GM12878 (cell line): ENCODE measurements around the gene RPL18. TPM values are rescaled to one million over a fixed set of nuclear protein-coding genes. Genes with fewer than 3 reads are reported as not detected.

Source experiments
- ATF2 ChIP-seq: IDR thresholded peaks from 2 replicates; pipeline ENCODE4 v1.6.1; 2012; ENCODE audit warnings: low read length, inconsistent platforms
- BCL3 ChIP-seq: IDR thresholded peaks from 2 replicates; pipeline ENCODE4 v1.6.1; 2011; ENCODE audit warnings: borderline replicate concordance, low read depth, mild to moderate bottlenecking, moderate library complexity, low read length; ENCODE audit not compliant: insufficient read depth, poor library complexity, severe bottlenecking
- CEBPB ChIP-seq, 2 experiments: fragments of 150-350 bp in 1 of 2; IDR thresholded peaks; 2 replicates each; pipeline ENCODE4 v1.6.1; 2012 to 2014; ENCODE audit warnings: low read depth in 2 of 2, low read length in 2 of 2, borderline replicate concordance in 1 of 2, inconsistent platforms in 1 of 2
- CREB1 ChIP-seq: IDR thresholded peaks from 2 replicates; pipeline ENCODE4 v1.6.1; 2012; ENCODE audit warnings: low read depth, mild to moderate bottlenecking, inconsistent platforms
- EED ChIP-seq: sonication (generic); IDR thresholded peaks from 2 replicates; pipeline ENCODE4 v1.6.1; 2016; ENCODE audit warnings: antibody characterized with exemption, low read depth
- HDAC2 ChIP-seq: fragments of 200-600 bp; sonication (generic); IDR thresholded peaks from 2 replicates; pipeline ENCODE4 v1.6.1; 2017
- HDGF ChIP-seq: fragments of 450-650 bp; IDR thresholded peaks from 2 replicates; pipeline ENCODE4 v1.6.1; 2016; ENCODE audit warnings: antibody characterized with exemption
- HSF1 ChIP-seq: fragments of 150-350 bp; IDR thresholded peaks from 2 replicates; pipeline ENCODE4 v1.6.1; 2014; ENCODE audit warnings: mild to moderate bottlenecking, low read depth, low read length
- IKZF1 ChIP-seq: fragments of 450-650 bp; conservative IDR thresholded peaks from 2 replicates; pipeline ENCODE4 v1.6.1; 2017; ENCODE audit warnings: antibody characterized with exemption, mild to moderate bottlenecking
- LARP7 ChIP-seq: fragments of 450-650 bp; IDR thresholded peaks from 2 replicates; pipeline ENCODE4 v1.6.1; 2017; ENCODE audit warnings: mild to moderate bottlenecking
- NR2C1 ChIP-seq: fragments of 450-650 bp; IDR thresholded peaks from 2 replicates; pipeline ENCODE4 v1.6.1; 2017; ENCODE audit warnings: antibody characterized with exemption, mild to moderate bottlenecking, moderate library complexity
- POLR2A ChIP-seq: IDR thresholded peaks from 2 replicates; pipeline ENCODE4 v1.6.1; 2011; ENCODE audit warnings: low read depth, mild to moderate bottlenecking, low read length
- POLR2AphosphoS5 ChIP-seq: IDR thresholded peaks from 2 replicates; pipeline ENCODE4 v1.6.1; 2011; ENCODE audit warnings: mild to moderate bottlenecking, low read length, inconsistent platforms
- SRF ChIP-seq, 2 experiments: IDR thresholded peaks; 2 replicates each; pipeline ENCODE4 v1.6.1; 2011; ENCODE audit warnings: low read depth in 2 of 2, low read length in 2 of 2, mild to moderate bottlenecking in 1 of 2, moderate library complexity in 1 of 2
- USF2 ChIP-seq: IDR thresholded peaks from 2 replicates; pipeline ENCODE4 v1.6.1; 2011; ENCODE audit warnings: low read depth, low read length, improper control_type of control experiment, borderline replicate concordance
- YY1 ChIP-seq: IDR thresholded peaks from 2 replicates; pipeline ENCODE4 v1.6.1; 2011; ENCODE audit warnings: low read depth, mild to moderate bottlenecking, low read length
- ZBTB40 ChIP-seq: fragments of 450-650 bp; IDR thresholded peaks from 2 replicates; pipeline ENCODE4 v1.6.1; 2016; ENCODE audit warnings: mild to moderate bottlenecking, moderate library complexity, borderline replicate concordance
- ZZZ3 ChIP-seq: IDR thresholded peaks from 2 replicates; pipeline ENCODE4 v1.6.1; 2011; ENCODE audit warnings: low read depth; ENCODE audit not compliant: control insufficient read depth, insufficient read length
- polyA plus RNA-seq, 11 experiments: library from polyadenylated mRNA; depleted of rRNA in 4 of 11; unstranded in 6 of 11; stranded (reverse) in 5 of 11; fragments of >200 nt; fragmentation: Nextera tagmentation in 4 of 11; fragmentation: Illumina TruSeq in 1 of 11; extraction: Ambion mirVana in 4 of 11; extraction: Trizol in 1 of 11; gene quantifications; 1 replicate in 1 of 11; 2 replicates in 10 of 11; pipeline versions ENCODE4 v1.2.1 to v1.2.3, GENCODE V29; 2011 to 2016; ENCODE audit warnings: inconsistent platforms in 2 of 11, missing spikeins in 2 of 11, low read depth in 1 of 11
- total RNA-seq, 4 experiments: library from RNA; depleted of rRNA in 3 of 4; stranded (reverse); fragments of >200 nt in 3 of 4; fragmentation: Illumina TruSeq in 1 of 4; extraction: Trizol in 1 of 4; gene quantifications; 2 replicates each; pipeline versions ENCODE4 v1.2.1 to v1.2.3, GENCODE V29; 2013 to 2021

RPL18 gene
- total and polyA plus RNA-seq, 10 of the 15 experiments (the other 5 are each of a cell fraction or from before 2014, with no cell fraction given): 393 to 4,267 (median 2,019) TPM

- TF ChIP-seq ATF2 (no peak), POLR2AphosphoS5 (no peak), CEBPB (IDR thresholded peaks at IDR 0.05; ENCODE audit: borderline replicate concordance in 1 of 2, low read depth in 2 of 2, low read length in 2 of 2) (no peak), IKZF1 (peak; percentile 94), HSF1 (no peak), BCL3 (no peak), CREB1 (peak; percentile 67), LARP7 (no peak), ZZZ3 (no peak), YY1 (peak; percentile 73; the same call in 1 of the 2 replicates), HDAC2 (no peak), POLR2A (no peak), ZBTB40 (no peak), SRF (IDR thresholded peaks at IDR 0.05; ENCODE audit: low read depth in 2 of 2, low read length in 2 of 2) (no peak), EED (no peak; the same call in 1 of the 2 replicates), HDGF (no peak), USF2 (no peak), NR2C1 (peak; percentile 48; the same call in 1 of the 2 replicates)
Measured at GRCh38 chr19:48644839-48645619, 26.1 kb upstream of the RPL18 start (continued).
